Astrocyte of the cerebellum (primary cell): ENCODE data around the gene GPR152.
A peak's percentile ranks its signal among the peaks of the same experiment; 100 is the strongest.

Experiments
- DNase-seq: peaks from one replicate; pipeline ENCODE4 v3.0.0-alpha.2; 2011; ENCODE audit warnings: low read depth
- H3K4me3 ChIP-seq: 2 replicates; pipeline ENCODE4 v1.5.1; 2011; ENCODE audit warnings: mild to moderate bottlenecking, low read depth, low read length, moderate library complexity
- in situ Hi-C: cut with HindIII; loops from 2 replicates; pipeline ENCODE4 v1.10.0; 2017; ENCODE audit warnings: low sequenced_read_pairs
- TF ChIP-seq, protein P1 (sequence below): IDR thresholded peaks from 2 replicates; pipeline ENCODE4 v1.5.1; 2012; ENCODE audit warnings: low read length, low read depth, moderate library complexity, mild to moderate bottlenecking; ENCODE audit errors: missing control alignments

The GPR152 gene, protein sequence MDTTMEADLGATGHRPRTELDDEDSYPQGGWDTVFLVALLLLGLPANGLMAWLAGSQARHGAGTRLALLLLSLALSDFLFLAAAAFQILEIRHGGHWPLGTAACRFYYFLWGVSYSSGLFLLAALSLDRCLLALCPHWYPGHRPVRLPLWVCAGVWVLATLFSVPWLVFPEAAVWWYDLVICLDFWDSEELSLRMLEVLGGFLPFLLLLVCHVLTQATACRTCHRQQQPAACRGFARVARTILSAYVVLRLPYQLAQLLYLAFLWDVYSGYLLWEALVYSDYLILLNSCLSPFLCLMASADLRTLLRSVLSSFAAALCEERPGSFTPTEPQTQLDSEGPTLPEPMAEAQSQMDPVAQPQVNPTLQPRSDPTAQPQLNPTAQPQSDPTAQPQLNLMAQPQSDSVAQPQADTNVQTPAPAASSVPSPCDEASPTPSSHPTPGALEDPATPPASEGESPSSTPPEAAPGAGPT

DNA sequence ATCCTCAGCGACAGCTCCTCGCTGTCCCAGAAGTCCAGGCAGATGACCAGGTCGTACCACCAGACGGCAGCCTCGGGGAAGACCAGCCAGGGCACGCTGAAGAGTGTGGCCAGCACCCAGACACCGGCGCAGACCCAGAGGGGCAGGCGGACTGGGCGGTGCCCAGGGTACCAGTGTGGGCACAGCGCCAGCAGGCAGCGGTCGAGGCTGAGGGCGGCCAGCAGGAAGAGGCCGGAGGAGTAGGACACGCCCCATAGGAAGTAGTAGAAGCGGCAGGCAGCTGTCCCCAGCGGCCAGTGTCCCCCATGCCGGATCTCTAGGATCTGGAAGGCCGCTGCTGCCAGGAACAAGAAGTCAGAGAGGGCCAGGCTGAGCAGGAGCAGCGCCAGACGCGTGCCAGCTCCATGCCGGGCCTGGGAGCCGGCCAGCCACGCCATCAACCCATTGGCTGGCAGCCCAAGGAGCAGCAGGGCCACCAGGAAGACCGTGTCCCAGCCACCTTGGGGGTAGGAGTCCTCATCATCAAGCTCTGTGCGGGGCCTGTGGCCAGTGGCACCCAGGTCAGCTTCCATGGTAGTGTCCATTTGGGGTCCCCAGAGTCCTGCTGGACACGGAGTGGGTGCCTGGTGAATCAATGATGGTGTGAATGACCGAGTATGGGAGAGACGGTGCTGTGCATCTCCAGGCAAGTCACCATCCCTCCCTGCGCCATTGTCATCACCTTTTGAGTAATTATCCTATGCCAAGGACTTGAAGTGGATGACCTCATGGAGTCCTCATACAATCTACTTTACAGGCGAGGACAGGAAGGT is at the start of gene GPR152:
Gene GPR152, minus strand, starts transcription at position 589 of the 812 bp plus-strand sequence. Its CDS starts 5 bp downstream, at position 584.
- no peak for DNase-seq
- in situ Hi-C loops = no loop called here
- no peak within 1 kb of the TSS for H3K4me3 ChIP-seq
- TF ChIP-seq, protein P1, sequence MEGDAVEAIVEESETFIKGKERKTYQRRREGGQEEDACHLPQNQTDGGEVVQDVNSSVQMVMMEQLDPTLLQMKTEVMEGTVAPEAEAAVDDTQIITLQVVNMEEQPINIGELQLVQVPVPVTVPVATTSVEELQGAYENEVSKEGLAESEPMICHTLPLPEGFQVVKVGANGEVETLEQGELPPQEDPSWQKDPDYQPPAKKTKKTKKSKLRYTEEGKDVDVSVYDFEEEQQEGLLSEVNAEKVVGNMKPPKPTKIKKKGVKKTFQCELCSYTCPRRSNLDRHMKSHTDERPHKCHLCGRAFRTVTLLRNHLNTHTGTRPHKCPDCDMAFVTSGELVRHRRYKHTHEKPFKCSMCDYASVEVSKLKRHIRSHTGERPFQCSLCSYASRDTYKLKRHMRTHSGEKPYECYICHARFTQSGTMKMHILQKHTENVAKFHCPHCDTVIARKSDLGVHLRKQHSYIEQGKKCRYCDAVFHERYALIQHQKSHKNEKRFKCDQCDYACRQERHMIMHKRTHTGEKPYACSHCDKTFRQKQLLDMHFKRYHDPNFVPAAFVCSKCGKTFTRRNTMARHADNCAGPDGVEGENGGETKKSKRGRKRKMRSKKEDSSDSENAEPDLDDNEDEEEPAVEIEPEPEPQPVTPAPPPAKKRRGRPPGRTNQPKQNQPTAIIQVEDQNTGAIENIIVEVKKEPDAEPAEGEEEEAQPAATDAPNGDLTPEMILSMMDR = peak; percentile 9

DNA sequence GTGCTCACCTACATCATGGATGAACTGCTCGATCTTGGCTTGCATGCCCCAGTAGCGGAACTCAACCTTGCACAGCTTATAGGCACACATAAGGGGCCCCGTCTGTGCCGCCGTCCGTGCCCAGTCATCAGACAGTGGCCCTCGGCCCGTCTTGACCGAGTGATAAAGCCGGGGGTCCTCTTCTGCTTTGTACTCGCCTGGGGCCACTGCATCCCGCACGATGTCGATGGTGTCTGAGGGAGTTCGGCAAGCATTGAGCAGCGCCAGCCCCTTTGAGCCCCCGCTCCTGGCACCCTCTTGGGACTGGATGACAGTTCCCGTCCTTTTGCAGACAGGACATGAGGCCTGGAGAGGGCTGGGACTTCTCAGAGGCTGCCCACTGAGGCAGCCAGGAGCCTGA is 49.3 kb upstream of the GPR152 start:
- no peak for DNase-seq
- in situ Hi-C loops = no loop called here
- TF ChIP-seq, protein P1 = no peak
- H3K4me3 ChIP-seq = no peak overlapping the region

DNA sequence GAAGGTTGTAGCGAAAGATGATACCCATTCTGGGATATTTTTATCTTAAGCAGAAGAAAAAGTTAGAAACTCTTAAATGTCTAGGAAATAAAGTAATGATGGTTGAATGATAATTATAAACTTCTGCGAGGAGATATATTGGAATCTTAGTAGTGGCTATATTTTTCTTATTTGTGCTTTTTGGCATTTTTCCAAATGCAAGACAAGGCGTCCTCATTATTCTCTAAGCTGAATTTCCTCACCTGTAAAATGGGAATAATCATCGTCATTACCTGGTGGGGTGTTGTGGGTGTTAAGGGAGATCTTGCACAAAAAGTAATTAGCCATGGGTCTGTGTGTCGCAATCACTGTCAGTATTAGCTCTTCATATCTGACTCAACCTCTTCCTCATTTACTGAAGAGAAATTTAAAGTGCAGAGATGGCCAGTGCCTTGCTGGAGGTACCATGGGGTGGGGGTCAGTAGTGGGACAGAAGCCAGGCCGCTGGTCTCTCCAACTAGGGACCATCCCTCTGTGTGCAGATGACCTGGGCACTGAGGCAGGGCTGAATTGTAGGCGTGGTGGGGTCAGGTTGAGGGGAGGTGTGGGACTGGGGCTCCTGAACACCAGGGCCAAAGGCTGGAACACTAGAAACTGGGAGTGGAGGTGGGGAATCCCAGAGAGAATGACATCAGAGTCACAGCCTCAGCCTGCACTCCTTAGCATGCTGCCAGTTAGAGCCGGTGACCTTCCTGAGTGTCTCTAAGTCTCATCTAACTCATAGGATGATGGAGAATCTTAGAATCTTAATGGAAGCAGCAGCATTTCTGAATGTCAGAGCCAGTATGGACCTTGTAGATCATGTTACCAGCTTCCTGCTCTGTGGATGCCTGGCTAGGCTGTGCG is 48.5 kb upstream of the GPR152 start:
- H3K4me3 ChIP-seq = no peak overlapping the region
- TF ChIP-seq, protein P1 = no peak
- in situ Hi-C loops = no loop called here
- DNase-seq = no peak

DNA sequence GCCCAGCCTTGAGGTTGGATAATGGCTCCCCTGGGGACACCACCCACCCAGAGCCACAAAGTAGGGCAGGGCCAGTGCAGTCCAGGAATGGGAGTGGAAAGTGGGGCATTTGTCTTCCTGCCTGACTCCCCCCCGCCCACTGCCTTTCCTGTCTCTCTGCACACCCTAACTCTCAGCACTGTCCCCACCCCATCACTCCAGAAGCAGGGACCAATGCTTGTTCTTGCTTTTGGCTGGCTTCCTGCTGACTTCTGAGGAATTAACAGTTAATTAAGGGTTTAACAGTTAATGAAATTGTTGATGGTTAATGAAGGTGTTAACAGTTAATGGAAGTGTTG is 47.9 kb upstream of the GPR152 start:
- TF ChIP-seq, protein P1 = no peak
- in situ Hi-C loops = no loop called here
- DNase-seq = no peak
- H3K4me3 ChIP-seq = no peak overlapping the region

DNA sequence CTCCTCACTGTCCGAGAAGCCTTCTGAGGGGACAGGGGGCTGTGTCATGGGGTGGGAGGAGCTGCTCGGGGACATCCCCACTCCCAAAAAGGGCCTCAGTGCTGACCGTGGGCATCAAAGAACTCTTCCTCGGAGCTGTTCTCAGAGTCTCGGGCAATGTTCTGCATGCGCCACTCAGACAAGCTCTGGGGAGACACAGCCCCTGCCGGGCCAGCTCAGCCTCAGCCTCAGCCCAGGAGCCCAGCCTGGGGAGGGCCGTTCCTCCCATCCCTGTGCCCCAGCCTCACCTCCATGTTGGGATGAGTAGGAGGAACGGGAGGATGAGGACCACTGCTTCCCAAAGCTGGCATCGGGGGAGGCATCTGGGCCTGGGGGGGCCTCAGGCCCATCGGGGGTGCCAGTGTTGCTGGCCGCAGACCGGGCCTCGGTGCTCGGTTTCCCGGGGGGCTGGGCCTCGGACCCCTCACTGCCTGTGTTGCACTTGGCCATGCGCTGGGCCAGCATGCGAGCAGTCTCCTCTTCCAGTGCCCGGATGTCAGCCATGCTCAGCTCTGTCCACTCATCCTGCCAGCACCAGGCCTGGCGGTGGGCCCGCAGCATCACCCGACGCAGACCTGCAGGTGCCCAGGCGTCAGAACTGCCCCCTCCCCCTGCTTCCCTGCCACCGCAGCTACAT is 47.4 kb upstream of the GPR152 start:
- in situ Hi-C loops = no loop called here
- no peak for DNase-seq
- no peak overlapping the region for H3K4me3 ChIP-seq
- TF ChIP-seq, protein P1 = no peak
